Stimulated activated CD8-positive, alpha-beta memory T cell treated with anti-CD3 and anti-CD28 coated beads, Interleukin-7, amount 100 ng/mL, for 1 hour (primary cell): ENCODE data around the gene TRPM1.

Source experiments
- DNase-seq, 2 donors: peaks; one replicate each; pipeline ENCODE4 v3.0.0-alpha.2; 2020; ENCODE audit warnings: low read depth in 2 of 2

TRPM1 gene

GRCh38 chr15:31020542-31020941 lies 81.0 kb downstream of the TRPM1 start:
- DNase-seq, result no peak

DNA sequence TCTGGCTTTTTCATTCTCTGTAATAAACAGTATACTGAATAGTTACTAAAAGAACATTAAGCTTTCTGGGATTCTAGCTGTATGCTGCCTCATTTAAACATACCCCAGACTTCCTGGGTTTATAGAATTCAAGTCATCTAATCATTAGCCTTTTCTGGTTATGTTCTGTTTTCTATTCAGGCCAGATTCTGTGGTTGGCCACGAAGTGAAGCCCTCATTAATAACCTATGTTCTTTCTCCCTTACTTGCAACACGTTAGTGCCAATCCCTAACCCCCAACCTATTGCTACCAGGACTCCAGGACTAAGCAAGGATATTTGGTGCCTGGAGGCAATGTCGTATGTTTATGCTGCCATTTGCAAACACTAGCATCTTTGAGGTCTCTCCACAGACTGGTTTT lies 81.5 kb downstream of the TRPM1 start:
- DNase-seq, result no peak

DNA sequence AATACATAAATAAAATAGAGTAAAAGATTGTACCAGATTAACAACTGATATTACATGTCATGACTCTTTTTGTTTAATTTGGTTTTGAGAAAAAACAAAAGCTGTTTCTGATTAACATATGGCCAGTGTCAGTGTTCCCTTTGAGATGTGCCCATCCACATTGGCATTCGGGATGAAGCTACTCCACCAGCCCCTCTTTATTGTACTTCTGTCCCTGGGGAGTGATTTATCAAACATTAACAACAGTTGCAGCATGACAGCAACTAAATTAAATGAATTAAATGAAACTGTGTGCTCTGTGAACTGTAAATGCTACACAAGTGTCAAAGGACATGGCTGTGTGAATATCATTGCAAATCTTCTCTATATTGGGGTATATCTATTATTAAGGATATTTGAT lies 84.2 kb downstream of the TRPM1 start:
- no peak for DNase-seq

DNA sequence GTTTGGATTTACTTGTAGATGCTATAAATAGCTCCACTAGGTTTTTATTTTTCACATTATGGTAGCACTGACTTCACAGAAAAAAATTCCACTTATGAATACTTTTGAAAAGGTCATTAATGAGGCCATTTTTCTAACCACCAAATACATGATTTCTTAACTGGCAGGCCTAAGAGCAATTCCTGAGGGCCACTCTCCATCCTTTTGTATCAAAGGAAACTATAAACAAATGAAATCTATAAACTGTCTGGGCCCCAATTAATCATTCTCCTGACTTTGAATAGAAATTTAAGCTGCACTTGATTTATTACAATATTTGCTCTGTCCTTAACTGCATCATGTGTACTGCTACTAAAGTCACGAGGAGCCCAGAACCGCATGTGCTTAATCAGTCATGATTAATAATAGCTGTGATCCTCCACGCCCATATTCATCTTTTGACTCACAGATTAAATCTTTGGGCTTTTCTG lies 85.0 kb downstream of the TRPM1 start:
- no peak for DNase-seq

- DNase-seq, result no peak
These were observed 87.0 kb downstream of the TRPM1 start for GRCh38 chr15:31014608-31014925.

DNA sequence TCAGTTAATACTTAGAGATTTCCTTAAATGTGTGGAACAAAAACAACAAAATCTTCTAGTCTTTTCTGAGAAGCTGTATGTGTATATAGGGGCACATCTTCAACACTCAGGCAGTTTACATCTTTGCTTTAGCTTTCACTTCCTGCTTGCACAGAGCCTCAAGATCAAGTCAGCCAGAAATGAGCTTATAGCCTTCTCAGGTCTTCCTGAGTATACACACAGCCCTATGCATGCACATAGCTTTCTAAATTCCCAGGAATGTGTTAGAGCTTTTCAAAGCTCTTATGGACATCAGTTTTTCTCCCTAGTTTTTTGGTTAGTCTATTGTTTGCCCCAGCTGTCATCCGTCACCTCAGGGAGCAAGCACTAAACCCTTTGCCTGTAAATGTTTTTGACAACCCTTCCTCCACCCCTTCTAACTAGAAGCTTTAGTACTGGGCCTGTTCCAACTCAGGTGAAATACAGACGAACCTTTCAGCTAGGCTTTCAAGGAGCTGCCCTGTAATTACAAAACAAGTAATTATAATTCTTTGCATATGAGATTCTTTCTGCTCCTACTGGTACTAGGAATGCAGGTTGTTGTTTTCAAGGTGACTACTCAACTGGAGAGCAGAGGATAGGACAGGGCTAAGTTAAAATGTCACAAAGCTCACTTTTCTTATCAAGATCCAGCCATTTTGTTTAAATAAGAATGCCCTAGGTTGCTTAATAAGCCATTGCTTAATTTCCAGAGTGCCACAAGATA lies 87.5 kb downstream of the TRPM1 start:
- DNase-seq, result no peak

- no peak for DNase-seq
These were observed 89.1 kb downstream of the TRPM1 start for GRCh38 chr15:31012455-31012854.

- DNase-seq, result no peak
These were observed 91.5 kb downstream of the TRPM1 start for GRCh38 chr15:31010036-31010435.

DNA sequence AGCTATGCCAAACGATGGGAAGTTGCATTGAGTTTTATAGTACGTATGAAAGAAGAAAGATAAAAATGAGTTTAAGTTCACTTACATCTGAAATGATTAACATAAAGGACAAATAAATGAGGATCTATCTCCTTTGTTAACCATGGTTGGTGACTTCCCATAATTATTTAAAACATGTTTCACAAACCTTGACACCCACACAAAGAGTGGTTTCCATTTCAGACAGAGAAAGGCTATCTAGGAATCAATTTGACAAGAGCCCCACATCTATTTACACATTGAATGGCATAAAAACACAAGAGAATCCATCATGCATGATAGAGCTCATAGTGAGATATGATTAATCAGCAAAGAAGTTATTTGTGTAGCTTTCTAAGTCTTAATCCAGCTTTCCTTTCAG lies 95.9 kb downstream of the TRPM1 start:
- no peak for DNase-seq

DNA sequence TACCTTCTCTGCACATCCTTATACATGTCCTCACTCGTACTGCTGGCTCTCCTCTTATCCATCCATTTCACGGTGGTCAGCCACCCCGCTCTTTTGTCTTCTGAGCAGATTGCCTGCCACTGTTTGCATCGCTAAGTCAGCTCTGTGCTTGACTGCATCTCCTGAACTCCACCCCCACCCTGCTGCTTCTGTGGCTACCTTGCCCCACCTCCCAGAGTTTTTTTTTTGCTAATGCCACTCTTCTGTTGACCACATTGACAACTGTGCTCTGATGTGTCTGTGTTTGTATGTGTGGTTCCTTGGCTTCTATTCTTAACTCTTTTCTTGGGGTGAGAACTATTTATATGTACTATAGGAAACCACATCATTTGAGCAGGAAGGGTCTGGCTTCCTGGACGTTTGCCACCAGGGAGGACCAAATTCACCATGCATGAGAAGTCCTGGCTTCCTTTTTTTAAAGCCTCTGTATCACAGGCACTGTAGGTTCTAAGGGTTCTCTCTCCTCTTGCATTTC lies 97.2 kb downstream of the TRPM1 start:
- DNase-seq, result no peak

GRCh38 chr15:31001702-31002101 lies 99.8 kb downstream of the TRPM1 start:
- no peak for DNase-seq

DNA sequence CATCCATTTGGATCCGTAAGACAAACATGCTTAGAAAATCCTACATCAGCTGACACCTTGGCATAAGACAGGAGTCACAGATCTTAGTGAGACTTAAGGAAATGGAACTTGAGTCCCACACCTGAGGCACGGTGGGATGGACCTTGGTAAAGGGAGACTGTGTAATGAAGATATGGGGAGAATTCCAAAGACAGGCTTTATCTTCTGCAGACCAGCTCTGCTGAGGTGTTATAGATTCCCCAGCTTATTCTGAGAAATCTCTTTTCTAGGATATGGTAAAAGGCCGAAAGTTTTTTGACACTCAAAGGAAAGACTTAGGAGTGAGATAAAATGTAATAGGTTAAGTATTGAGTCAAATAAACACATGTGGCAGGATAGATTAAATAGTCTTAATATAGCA lies 101.8 kb downstream of the TRPM1 start:
- no peak for DNase-seq

DNA sequence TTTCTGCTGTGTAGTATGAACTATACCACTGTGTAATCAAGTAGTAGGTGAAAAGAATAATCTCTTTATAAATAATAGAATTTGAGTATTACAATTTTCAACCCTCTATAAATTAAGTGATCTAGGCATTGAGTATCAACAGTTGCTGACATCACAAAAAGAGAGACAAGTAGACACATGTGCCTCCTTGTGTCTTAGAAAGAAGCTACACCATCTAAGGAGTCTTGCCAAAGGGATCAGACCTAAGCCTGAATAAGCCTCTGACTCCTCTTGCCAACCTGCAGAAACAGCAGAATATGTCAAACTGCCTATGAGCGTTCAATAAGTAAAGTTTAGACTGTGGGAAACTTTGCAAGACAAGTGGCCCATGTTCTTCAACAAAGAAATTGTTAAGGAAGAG lies 104.3 kb downstream of the TRPM1 start:
- DNase-seq, result no peak

GRCh38 chr15:30992249-30992864 lies 109.2 kb downstream of the TRPM1 start:
- no peak for DNase-seq

DNA sequence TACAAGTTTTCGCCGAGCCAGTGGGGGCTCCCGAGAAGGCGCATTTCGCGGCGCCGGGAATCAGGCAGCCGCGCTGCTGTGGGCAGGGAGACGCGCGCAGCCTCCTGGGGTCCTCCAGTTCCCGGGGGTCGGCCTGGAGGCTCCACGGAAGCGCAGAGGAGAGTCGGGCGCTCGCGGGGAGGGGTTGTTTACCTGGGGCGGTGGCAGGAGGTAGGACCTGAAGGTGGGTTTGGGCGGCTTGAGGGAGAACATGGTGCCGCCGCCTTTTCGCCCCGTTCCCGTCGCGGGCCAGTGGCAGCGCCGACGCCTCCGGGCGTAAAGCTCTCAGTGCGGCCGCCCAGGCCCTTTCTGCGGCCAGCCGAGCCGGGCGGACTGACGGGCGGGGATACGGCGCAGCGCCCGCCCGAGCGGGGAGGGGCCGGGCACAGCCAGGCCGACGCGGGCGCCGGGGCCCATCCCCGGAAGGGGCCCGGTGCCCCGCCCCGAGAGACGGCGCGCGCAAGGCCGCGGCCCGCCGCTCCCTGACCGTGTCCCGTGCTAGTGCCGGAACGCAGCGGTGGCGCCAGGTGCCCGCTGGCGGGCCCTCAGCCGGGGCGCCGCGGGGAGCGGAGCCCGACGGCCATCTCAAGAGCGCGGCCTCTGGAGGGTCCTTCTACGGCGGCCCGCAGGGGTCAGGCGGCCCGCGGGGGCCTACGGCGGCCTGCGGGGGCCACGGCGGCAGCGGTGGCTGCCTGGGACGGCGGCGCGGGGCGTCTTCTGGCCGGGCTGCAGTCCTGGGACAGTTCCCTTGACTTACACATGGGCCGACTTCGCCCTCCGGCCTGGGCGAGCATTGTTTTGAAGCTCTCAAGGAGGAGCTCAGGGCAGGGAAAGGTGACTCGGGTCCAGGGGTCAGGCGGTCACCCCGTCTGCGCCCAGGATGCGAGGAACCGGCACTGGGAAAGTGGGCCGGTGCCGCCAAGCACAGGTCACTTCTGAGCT lies 110.0 kb downstream of the TRPM1 start, which contains the start of gene MTMR10:
TSS of gene MTMR10 (minus strand) at position 374 of the 981 bp plus-strand sequence. CDS start at position 252, 122 bp downstream.
- peak; percentile 44 to 52 for DNase-seq

- no peak for DNase-seq
These were observed 110.9 kb downstream of the TRPM1 start for GRCh38 chr15:30990446-30991254.

DNA sequence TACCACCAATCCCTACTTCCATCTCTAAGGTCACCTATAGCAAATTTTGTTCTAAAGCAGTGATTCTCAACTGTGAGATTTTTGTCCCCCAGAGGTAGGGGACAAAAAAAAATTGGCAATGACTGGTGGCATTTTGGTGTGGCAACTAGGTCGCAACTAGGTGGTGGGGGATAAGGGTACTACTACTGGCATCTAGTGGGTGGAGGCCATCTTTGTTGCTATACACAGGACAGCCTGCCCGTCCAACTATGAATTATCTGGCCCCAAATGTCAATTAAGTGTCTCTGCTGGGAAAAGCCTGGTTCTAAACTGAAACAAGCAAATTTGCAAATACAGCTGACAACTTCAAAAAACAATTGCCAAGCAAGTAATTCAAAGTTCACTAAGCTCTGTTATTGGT lies 111.5 kb downstream of the TRPM1 start:
- no peak for DNase-seq

DNA sequence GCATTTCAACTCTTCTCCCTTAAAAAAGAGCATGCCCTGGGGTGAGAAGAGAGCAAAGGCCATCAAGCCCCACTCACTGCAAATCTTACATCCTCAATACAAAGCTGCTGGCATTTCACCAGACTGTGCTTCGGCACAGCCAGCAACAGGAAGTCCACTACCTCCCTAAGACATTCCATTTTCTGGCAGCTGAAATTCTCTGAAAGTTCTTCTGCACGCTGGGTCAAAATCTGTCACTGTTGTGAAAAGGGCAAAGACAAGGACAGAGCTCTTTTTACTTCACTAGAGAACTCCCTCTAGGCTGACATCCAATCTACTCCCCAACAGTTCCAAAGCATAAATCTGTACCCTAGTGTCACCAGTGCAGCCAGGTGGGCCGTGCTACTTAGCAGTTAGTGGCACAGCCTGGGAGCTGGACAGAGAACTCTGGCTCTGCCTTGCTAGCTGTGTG lies 116.4 kb downstream of the TRPM1 start:
- no peak for DNase-seq

GRCh38 chr15:30984542-30984941 lies 117.0 kb downstream of the TRPM1 start:
- no peak for DNase-seq

GRCh38 chr15:30984118-30984517 lies 117.4 kb downstream of the TRPM1 start:
- DNase-seq, result no peak

- DNase-seq, result no peak
These were observed 122.1 kb downstream of the TRPM1 start for GRCh38 chr15:30979457-30979856.
